Stimulated activated CD8-positive, alpha-beta memory T cell treated with anti-CD3 and anti-CD28 coated beads, Interleukin-4, amount 100 ng/mL, for 24 hours (primary cell): ENCODE data around the gene KRTAP10-8.
A peak's percentile ranks its signal among the peaks of the same experiment; 100 is the strongest.
"Not testable (repeated sequence)": the region's sequence is repeated elsewhere in the genome, so short reads cannot be mapped to it uniquely, and the experiment has no call there.

ENCODE experiments used
- DNase-seq: peaks from one replicate; pipeline ENCODE4 v3.0.0-alpha.2; 2020; ENCODE audit warnings: low read depth

KRTAP10-8 gene

GRCh38 chr21:44618504-44618903, 6.6 kb downstream of the KRTAP10-8 start:
- no peak for DNase-seq

DNA sequence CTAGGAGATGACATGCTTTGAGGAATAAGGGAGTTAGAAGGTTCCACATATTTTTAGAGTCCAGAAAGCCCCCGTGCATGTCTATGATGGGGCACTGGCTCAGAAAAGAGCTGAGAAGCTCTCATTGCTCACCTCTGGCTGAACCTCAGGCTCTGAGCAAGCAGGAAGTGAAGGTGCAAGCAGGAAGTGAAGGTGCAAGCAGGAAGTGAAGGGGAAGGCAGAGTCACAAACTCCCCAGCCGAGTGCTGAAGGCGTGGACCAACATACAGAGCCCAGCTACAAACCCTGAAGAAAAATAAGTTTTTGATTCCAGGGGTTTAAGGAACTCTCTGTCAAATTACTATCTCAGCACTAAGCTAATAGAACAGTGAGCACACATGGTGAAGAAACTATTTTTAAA, 7.0 kb downstream of the KRTAP10-8 start:
- DNase-seq: peak; percentile 24

DNA sequence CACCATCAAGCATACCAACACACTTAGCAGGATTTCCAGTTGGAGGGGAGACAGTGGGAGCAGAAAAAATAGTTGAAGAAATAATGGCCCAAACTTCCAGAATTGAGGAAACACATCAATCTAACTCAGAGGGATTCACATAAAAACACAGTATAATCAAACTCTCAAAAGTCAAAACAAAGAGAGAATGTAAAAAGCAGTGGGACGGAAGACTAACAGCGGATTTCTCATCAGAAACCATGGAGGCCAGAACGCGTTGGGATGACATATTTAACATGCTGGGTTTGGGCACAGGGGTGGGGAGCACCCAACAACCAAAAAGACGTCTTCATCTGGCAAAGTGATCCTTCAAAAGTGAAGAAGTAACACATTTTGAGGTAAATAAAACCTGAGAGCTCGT, 8.0 kb downstream of the KRTAP10-8 start:
- DNase-seq: no peak

DNA sequence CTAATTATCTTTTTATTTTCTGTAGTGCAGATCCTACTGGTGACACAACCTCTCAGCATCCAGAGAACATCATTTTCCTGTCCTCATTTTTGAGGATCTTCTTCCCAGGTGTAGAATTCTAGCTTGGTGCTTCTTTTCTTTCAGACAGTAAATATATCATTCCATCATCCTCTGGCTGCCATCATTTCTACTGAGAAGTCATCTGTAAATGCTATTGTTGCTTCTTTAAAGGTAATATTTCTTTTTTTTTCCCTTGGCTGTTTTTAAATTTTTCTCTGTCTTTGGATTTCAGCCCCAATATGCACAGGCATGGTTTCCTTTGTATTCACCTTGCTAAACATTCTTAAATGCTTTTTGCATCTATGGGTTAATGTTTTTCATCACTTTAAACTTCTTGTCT, 11.7 kb downstream of the KRTAP10-8 start:
- DNase-seq: no peak

GRCh38 chr21:44625756-44626155, 13.9 kb downstream of the KRTAP10-8 start:
- DNase-seq: no peak

- DNase-seq: peak; percentile 16
These were observed 14.4 kb downstream of the KRTAP10-8 start for GRCh38 chr21:44626262-44626661.

DNA sequence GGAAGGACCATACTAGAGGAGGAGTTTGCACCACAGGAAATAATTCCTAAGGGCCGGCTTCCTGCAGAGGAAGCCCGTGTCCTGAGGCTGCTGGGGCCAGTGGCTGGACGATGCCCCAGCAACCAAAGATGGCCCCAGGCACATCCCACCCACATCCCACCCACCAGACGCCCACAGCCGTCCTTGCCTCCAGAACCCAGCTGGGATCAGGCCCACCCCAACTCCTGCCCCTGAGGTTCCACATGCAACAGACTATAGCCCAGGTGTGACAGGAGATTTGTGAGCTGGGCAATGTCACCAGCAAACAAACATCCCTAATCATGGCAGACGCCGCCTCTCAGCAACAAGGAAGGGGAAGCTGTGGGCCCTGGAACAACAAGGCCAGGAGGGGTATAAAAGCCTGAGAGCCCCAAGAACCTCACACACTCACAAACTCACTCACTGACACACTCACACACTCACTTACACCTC, 14.8 kb downstream of the KRTAP10-8 start, which contains the start of gene KRTAP10-9:
Gene KRTAP10-9 (plus strand): TSS at position 421 of the 471 bp plus-strand sequence. CDS start 79 bp downstream, outside the sequence.
- DNase-seq: no peak

DNA sequence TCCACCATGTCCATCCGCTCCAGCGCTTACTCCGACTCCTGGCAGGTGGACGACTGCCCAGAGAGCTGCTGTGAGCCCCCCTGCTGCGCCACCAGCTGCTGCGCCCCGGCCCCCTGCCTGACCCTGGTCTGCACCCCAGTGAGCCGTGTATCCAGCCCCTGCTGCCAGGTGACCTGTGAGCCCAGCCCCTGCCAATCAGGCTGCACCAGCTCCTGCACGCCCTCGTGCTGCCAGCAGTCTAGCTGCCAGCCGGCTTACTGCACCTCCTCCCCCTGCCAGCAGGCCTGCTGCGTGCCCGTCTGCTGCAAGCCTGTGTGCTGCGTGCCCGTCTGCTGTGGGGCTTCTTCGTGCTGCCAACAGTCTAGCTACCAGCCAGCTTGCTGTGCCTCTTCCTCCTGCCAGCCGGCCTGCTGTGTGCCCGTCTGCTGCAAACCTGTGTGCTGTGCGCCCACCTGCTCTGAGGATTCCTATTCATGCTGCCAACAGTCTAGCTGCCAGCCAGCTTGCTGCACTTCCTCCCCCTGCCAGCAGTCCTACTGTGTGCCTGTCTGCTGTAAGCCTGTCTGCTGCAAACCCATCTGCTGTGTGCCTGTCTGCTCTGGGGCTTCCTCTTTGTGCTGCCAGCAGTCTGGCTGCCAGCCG, 15.4 kb downstream of the KRTAP10-8 start:
- not testable (repeated sequence) for DNase-seq

GRCh38 chr21:44627831-44628233, 16.0 kb downstream of the KRTAP10-8 start:
- not testable (repeated sequence) for DNase-seq

DNA sequence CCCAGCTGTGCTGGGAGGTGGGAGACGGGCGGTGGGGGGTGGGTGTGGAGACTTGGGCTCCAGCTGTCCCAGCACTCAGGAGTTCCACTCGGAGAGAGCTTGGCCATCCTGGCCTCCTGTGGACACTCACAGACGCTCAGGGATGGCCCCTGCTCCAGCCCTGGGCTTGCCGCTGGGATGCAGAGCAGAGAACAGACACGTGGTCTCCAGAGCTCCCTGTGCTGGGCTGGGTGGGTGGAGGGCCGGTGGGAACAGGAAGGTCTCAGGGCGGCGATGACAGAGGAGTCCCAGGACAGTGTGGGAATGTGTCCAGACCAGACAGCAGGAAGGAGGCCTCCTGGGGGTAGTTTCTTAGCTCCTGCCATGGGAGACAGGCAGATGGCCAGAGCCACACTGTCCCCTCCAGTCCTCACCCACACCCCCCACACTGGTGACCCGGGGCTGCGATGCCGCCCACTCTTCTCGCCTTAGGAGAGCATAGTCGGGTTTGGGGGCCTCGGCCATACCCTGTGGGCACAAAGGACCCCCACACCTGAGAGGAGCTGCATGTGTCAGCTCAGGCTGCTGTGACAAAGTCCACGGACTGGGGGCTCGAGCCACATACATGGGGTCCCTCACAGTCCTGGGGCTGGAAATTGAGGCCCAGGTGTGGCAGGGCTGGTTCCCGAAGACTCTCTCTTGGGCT, 17.0 kb downstream of the KRTAP10-8 start:
- no peak for DNase-seq

GRCh38 chr21:44630440-44630839, 18.6 kb downstream of the KRTAP10-8 start:
- DNase-seq: no peak

DNA sequence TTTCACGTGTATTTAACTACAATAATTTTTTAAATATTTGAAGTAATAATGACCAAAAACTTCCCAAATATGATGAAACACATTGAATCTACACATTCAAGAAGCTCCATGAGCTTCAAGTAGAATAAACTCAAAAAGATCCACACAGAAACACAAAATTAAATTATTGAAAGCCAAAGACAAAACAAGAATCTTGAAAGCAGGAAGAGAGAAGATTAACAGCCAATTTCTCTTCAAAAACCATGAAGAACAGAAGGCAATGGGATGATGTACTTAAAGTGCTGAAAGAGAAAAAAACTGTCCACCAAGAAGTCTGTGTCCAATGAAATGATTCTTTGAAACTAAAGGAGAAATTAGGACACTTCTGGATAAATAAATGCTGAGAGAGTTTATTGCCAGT, 20.2 kb downstream of the KRTAP10-8 start:
- DNase-seq: no peak

DNA sequence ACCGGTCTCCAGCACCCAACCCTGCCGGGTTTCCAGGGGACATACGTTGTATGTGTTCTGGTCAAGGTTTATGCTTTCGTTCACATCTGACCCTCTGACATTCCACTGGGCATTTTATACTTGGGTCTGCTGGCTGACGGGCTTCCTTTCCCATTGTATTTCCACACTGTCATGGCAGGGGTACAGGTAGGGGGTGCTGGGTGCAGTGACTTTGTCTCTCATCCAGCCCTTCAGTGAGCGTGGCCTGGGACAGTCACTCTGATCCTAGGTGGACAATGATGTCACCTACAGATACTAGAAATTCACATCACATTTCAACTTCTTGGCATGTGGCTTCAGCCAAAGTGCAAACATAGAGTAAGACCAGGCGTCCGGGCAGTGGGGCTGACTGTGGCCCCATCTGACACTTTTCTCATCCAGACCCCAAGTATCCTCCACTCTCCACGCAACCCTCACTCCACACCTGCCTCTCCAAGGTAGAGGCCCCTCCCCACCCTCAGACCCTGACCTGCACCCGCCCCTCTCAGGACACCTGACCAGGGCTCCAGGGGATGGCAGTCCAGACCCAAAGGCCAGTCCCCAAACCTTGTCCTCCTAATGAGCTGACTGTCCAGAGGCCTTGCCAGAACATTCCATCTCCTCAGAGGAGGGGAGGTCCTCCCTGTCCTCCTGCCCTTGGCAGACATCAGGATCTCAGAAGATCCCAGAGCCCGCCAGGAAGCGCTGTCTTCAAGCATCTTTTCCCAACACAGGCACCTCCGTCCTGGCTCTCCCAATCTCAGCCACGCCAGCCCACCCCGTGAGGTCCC, 24.5 kb downstream of the KRTAP10-8 start:
- no peak for DNase-seq

DNA sequence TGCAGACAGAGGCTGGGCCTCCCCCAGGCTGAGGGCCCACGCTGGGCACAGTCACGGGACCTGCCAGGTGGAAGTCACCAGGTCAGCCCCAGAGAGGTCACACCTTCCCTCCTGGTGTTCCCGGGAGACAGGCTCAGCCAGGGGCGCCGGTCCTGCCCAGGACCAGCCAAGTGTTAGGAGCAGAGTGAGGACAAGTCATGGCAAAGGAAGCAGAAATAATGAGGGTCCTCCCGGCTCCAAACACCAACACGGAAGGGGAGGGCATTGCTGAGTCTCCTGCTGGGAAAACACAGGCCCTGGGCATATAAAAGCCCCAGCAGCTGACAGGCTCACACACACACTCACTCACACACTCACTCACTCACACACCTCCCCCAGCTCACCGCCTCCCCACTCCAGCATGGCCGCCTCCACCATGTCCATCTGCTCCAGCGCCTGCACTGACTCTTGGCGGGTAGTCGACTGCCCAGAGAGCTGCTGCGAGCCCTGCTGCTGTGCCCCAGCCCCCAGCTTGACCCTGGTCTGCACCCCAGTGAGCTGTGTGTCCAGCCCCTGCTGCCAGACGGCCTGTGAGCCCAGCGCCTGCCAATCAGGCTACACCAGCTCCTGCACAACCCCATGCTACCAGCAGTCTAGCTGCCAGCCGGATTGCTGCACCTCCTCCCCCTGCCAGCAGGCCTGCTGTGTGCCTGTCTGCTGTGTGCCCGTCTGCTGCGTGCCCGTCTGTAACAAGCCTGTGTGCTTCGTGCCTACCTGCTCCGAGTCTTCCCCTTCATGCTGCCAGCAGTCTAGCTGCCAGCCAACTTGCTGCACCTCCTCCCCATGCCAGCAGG, 25.4 kb downstream of the KRTAP10-8 start, which contains the start of gene KRTAP10-10:
Gene KRTAP10-10 (plus strand): TSS at position 339 of the 833 bp plus-strand sequence. CDS start 62 bp downstream, at position 401.
- DNase-seq: no peak

DNA sequence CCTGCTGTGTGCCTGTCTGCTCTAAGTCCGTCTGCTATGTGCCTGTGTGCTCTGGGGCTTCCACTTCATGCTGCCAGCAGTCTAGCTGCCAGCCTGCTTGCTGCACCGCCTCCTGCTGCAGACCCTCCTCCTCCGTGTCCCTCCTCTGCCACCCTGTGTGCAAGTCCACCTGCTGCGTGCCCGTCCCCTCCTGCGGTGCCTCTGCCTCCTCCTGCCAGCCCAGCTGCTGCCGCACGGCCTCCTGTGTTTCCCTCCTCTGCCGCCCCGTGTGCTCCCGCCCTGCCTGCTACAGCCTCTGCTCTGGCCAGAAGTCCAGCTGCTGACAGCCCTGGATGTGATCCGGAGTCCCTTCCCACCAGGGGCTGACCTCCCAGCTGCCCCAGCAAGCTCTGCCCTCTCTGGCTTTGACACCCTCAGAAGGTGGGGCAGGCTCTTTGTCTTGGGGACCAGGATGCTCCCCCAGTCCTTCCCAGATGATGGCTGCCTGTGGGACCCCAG, 26.0 kb downstream of the KRTAP10-8 start:
- not testable (repeated sequence) for DNase-seq

DNA sequence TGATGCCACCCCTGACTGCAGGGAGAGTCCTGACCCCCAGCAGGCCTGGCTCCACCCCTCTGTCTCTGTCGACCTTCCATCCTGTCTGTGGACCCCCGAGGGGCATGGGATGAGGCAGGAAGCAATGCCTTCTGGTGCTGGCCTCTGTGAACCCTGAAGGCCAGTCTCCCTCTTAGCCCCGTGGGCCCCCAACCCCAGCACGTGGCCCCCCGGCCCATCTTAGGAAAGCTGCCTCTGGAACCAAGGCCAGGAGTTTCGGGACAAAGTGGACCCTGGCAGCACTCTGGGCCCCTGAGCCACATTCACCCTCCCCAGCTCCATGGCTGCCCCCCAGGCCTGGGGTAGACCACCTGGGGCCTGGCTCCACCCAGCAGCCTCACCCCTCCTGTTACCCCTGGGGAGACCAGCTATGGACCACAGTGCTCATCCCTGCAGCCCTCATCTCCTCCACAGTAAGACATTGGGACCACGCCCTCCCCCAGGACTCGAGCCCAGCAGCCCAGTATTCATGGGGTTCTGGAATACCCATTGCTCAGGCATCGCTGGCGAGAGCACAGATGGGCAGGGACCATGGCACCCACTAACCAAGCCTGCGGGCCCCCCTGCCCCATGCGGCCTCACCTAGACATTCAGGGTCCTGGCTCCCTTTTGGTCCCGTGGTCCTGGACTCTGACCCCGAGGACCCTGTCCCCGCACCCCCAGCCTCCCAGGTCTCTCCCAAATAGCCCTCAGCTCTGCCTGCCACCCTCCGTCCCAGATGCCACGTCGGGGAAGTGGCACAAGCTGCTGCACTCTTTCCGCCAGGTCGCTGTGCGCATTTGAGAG, 26.8 kb downstream of the KRTAP10-8 start:
- DNase-seq: not testable (repeated sequence)

- DNase-seq: no peak
These were observed 27.4 kb downstream of the KRTAP10-8 start for GRCh38 chr21:44639331-44639655.

- DNase-seq: no peak
These were observed 28.9 kb downstream of the KRTAP10-8 start for GRCh38 chr21:44640761-44641160.

- DNase-seq: no peak
These were observed 31.9 kb downstream of the KRTAP10-8 start for GRCh38 chr21:44643741-44644310.

- DNase-seq: no peak
These were observed 33.0 kb downstream of the KRTAP10-8 start for GRCh38 chr21:44644878-44645277.
